ENCODE data around the gene SKI.

DNA sequence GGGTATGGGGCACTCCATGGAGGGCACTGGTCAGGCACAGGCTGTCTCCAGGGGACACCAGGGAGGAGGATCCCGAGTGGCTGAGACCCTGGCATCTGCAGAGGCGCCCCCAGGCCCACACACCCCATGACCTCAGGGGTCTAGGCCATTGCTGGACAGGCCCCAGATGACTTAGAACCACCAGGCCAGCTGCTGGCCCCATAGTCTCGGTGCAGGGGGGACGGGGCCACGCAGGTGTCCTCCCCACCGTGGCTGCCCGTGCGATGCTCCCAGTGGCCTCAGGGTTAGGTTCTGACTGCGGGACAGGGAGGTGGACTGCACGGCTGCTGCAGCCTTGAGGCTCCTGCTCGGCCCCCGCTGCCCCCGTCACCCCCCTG lies 119.3 kb downstream of the SKI start:
- TF ChIP-seq TAF1 (IDR thresholded peaks at IDR 0.05; ENCODE audit: borderline replicate concordance, low read depth, low read length) (no peak), POLR2A (IDR thresholded peaks at IDR 0.05; ENCODE audit: low read depth, low read length) (no peak)

Measured in GM12892 (cell line).